GM12878 (cell line): ENCODE results near the gene PGBD5. TPM values are rescaled to one million over a fixed set of nuclear protein-coding genes. Genes with fewer than 3 reads are reported as not detected.

ENCODE experiments used
- ATAC-seq: fragments of 200-7000 bp; cut with Tn5 transposase; 3 replicates; pipeline ENCODE4 v1.9.1; 2020; ENCODE audit warnings: mild to moderate bottlenecking, moderate library complexity
- BruUV-seq: library from RNA; stranded (reverse); fragments of 400-500 nt; replicated peaks from 2 replicates; lab custom pipeline; 2021; lab: Mats Ljungman, UMichigan
- CTCF ChIA-PET: fragments of 300-600 bp; sonication (Branson Sonifier 250); formaldehyde crosslinking; extraction: SDS; loops from one replicate; lab custom pipeline; 2021; ENCODE audit warnings: inconsistent platforms; lab: Yijun Ruan, JAX
- POLR2A ChIA-PET: fragments of 350-600 bp; formaldehyde crosslinking; extraction: SDS; loops from one replicate; lab custom pipeline; 2021; ENCODE audit warnings: inconsistent platforms; lab: Charles Lee
- RAD21 ChIA-PET: fragments of 300-600 bp; sonication (Branson Sonifier 250); formaldehyde crosslinking; loops from one replicate; lab custom pipeline; 2023; ENCODE audit warnings: antibody characterized with exemption; ENCODE audit not compliant: unreplicated experiment; lab: Charles Lee
- SMC1A ChIA-PET: fragments of 300-600 bp; sonication (Branson Sonifier 250); formaldehyde crosslinking; loops from one replicate; lab custom pipeline; 2023; ENCODE audit not compliant: unreplicated experiment, uncharacterized antibody; lab: Charles Lee
- DNase-seq: peaks from one replicate; pipeline ENCODE4 v3.0.0-alpha.2; 2011; ENCODE audit warnings: low read depth, low spot score
- FAIRE-seq: peaks from 3 replicates; lab custom pipeline; 2011; peaks lifted over from hg19 to GRCh38; lab: Jason Lieb, UNC
- H2AFZ ChIP-seq: 2 replicates; pipeline ENCODE4 v1.6.0; 2011; ENCODE audit warnings: low read depth, low read length, control low read depth; ENCODE audit not compliant: control insufficient read depth
- H3K27ac ChIP-seq: 2 replicates; pipeline ENCODE4 v1.5.1; 2011; ENCODE audit warnings: control low read depth; ENCODE audit not compliant: control insufficient read depth, insufficient read depth
- H3K27me3 ChIP-seq, 2 experiments: replicated peaks in 1 of 2; 2 replicates each; pipeline versions ENCODE4 v1.6.0 to v1.6.1; 2011; ENCODE audit warnings: low read length in 1 of 2; ENCODE audit not compliant: control insufficient read depth in 2 of 2, insufficient read depth in 2 of 2
- H3K36me3 ChIP-seq, 2 experiments: 2 replicates each; pipeline ENCODE4 v1.5.1; 2011; ENCODE audit warnings: low read length in 1 of 2; ENCODE audit not compliant: control insufficient read depth in 2 of 2, insufficient read depth in 2 of 2
- H3K4me1 ChIP-seq: 2 replicates; pipeline ENCODE4 v1.6.1; 2011; ENCODE audit warnings: mild to moderate bottlenecking, low read length, moderate library complexity, mixed read lengths; ENCODE audit not compliant: control insufficient read depth, insufficient read depth
- H3K4me2 ChIP-seq: 2 replicates; pipeline ENCODE4 v1.6.0; 2011; ENCODE audit warnings: control low read depth; ENCODE audit not compliant: control insufficient read depth, insufficient read depth
- H3K4me3 ChIP-seq: fragments of 200-600 bp; sonication (generic); 2 replicates; pipeline ENCODE4 v1.5.1; 2016
- H3K79me2 ChIP-seq: 2 replicates; pipeline ENCODE4 v1.6.0; 2011; ENCODE audit warnings: low read length; ENCODE audit not compliant: control insufficient read depth, insufficient read depth
- H3K9ac ChIP-seq: 2 replicates; pipeline ENCODE4 v1.8.0; 2011; ENCODE audit warnings: low read length, control low read depth, mixed read lengths; ENCODE audit not compliant: control insufficient read depth, insufficient read depth
- H3K9me3 ChIP-seq: replicated peaks from 3 replicates; pipeline ENCODE4 v1.5.1; 2011; ENCODE audit warnings: mild to moderate bottlenecking, low read length; ENCODE audit not compliant: control insufficient read depth, insufficient read depth
- H4K20me1 ChIP-seq: 2 replicates; pipeline ENCODE4 v1.6.0; 2011; ENCODE audit not compliant: control insufficient read depth, insufficient read depth
- CBX3 ChIP-seq: fragments of 200-600 bp; sonication (generic); IDR thresholded peaks from 2 replicates; pipeline ENCODE4 v1.6.1; 2016; ENCODE audit warnings: low read depth, borderline replicate concordance
- EED ChIP-seq: sonication (generic); IDR thresholded peaks from 2 replicates; pipeline ENCODE4 v1.6.1; 2016; ENCODE audit warnings: antibody characterized with exemption, low read depth
- EP300 ChIP-seq, 2 experiments: fragments of 150-350 bp in 1 of 2; IDR thresholded peaks; 2 replicates each; pipeline ENCODE4 v1.6.1; 2011 to 2012; ENCODE audit warnings: low read depth in 2 of 2, low read length in 2 of 2, borderline replicate concordance in 1 of 2, improper control_type of control experiment in 1 of 2, inconsistent platforms in 1 of 2; ENCODE audit not compliant: control insufficient read depth in 1 of 2
- HDAC2 ChIP-seq: fragments of 200-600 bp; sonication (generic); IDR thresholded peaks from 2 replicates; pipeline ENCODE4 v1.6.1; 2017
- KAT2A ChIP-seq: conservative IDR thresholded peaks from 2 replicates; pipeline ENCODE4 v1.6.1; 2011; ENCODE audit warnings: low read depth, low read length; ENCODE audit not compliant: control insufficient read depth
- MYB ChIP-seq: fragments of 150-350 bp; IDR thresholded peaks from 2 replicates; pipeline ENCODE4 v1.6.1; 2014; ENCODE audit warnings: mild to moderate bottlenecking, low read depth, low read length, borderline replicate concordance
- NFYA ChIP-seq: IDR thresholded peaks from 2 replicates; pipeline ENCODE4 v1.6.1; 2011; ENCODE audit warnings: low read depth, mild to moderate bottlenecking, low read length, improper control_type of control experiment, borderline replicate concordance
- RB1 ChIP-seq: fragments of 450-650 bp; formaldehyde crosslinking; IDR thresholded peaks from 2 replicates; pipeline ENCODE4 v1.6.1; 2017; ENCODE audit warnings: mild to moderate bottlenecking, borderline replicate concordance
- TCF3 ChIP-seq: IDR thresholded peaks from 2 replicates; pipeline ENCODE4 v1.6.1; 2012; ENCODE audit warnings: low read depth, mild to moderate bottlenecking, low read length, borderline replicate concordance; ENCODE audit not compliant: insufficient read depth
- YBX1 ChIP-seq: fragments of 450-650 bp; IDR thresholded peaks from 2 replicates; pipeline ENCODE4 v1.6.1; 2016; ENCODE audit warnings: antibody characterized with exemption
- ZNF622 ChIP-seq: fragments of 450-650 bp; IDR thresholded peaks from 2 replicates; pipeline ENCODE4 v1.6.1; 2017; ENCODE audit warnings: mild to moderate bottlenecking, inconsistent platforms
- WGBS: methylation state at CpG from one replicate; pipeline ENCODE4 v1.1.6; 2016; ENCODE audit warnings: low lambda C conversion rate; ENCODE audit not compliant: insufficient replicate concordance, insufficient coverage; ENCODE audit errors: missing lambda C conversion rate; 5-methylcytosine and 5-hydroxymethylcytosine counted together
- in situ Hi-C: fragments of 300-500 bp; cut with MboI; formaldehyde crosslinking; loops from 9 replicates; pipeline ENCODE4 v1.14.3; 2018; ENCODE audit warnings: mixed read lengths
- intact Hi-C: fragments of 100-400 bp; cut with micrococcal nuclease; formaldehyde crosslinking; loops from one replicate; pipeline ENCODE4 v1.14.2; 2022; ENCODE audit not compliant: unreplicated experiment
- polyA plus RNA-seq, 11 experiments: library from polyadenylated mRNA; depleted of rRNA in 4 of 11; unstranded in 6 of 11; stranded (reverse) in 5 of 11; fragments of >200 nt; fragmentation: Nextera tagmentation in 4 of 11; fragmentation: Illumina TruSeq in 1 of 11; extraction: Ambion mirVana in 4 of 11; extraction: Trizol in 1 of 11; gene quantifications; 1 replicate in 1 of 11; 2 replicates in 10 of 11; pipeline versions ENCODE4 v1.2.1 to v1.2.3, GENCODE V29; 2011 to 2016; ENCODE audit warnings: inconsistent platforms in 2 of 11, missing spikeins in 2 of 11, low read depth in 1 of 11
- total RNA-seq, 4 experiments: library from RNA; depleted of rRNA in 3 of 4; stranded (reverse); fragments of >200 nt in 3 of 4; fragmentation: Illumina TruSeq in 1 of 4; extraction: Trizol in 1 of 4; gene quantifications; 2 replicates each; pipeline versions ENCODE4 v1.2.1 to v1.2.3, GENCODE V29; 2013 to 2021
- TF ChIP-seq, protein P1 (sequence below): fragments of 450-650 bp; IDR thresholded peaks from 2 replicates; pipeline ENCODE4 v1.6.1; 2017; ENCODE audit warnings: low read depth, mild to moderate bottlenecking, moderate library complexity

The PGBD5 gene
- total and polyA plus RNA-seq, 10 of the 15 experiments (the other 5 are each of a cell fraction or from before 2014, with no cell fraction given), result 0.03 TPM; not detected in 9

DNA sequence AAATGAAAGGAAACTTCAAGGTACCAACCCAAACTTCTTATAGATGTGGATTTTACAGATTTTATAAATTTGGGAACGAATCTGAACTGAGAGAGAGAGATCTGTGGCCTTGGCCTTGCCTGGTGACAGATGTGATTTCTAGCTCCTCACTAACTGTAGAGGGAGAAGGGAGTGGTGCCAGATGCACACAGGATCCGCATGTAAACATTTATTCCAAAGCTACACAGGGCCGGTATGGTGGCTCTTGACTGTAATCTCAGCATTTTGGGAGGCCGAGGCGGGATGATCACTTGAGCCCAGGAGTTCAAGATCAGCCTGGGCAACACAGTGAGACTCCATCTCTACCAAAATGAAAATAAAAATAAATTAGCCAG lies 77.1 kb downstream of the PGBD5 start:
- FAIRE-seq, result no peak
- no peak for ATAC-seq
- SMC1A ChIA-PET, result interaction anchor here (0.9 kb wide), 1 partner anchor 547 kb away, joined by 5 read pairs; no protein-coding TSS in a partner anchor
- DNase-seq, result no peak
- Histone ChIP-seq H4K20me1 (no peaks in the 10 kb centered on the region), H2AFZ (no peak overlapping the region), H3K4me2 (no peak overlapping the region), H3K4me3 (no peak overlapping the region), H3K36me3 (no peaks in the 10 kb centered on the region), H3K27ac (no peak overlapping the region), H3K79me2 (no peaks in the 10 kb centered on the region), H3K9me3 (no peaks in the 10 kb centered on the region), H3K9ac (no peak overlapping the region), H3K4me1 (no peaks in the 10 kb centered on the region), H3K27me3 (peaks cover 0 to 8% of the 10 kb centered on the region in 2 experiments; a peak in 3 of 4 replicates)
- no TSS peak for BruUV-seq
- RAD21 ChIA-PET, result no interaction called here
- CTCF ChIA-PET, result no interaction called here
- POLR2A ChIA-PET, result no interaction called here
- in situ Hi-C loops (no loop called here), intact Hi-C loops (no loop called here)
- WGBS, result 10% methylated on average over 5 of the region's 5 CpGs
- no peak for TF ChIP-seq RB1

DNA sequence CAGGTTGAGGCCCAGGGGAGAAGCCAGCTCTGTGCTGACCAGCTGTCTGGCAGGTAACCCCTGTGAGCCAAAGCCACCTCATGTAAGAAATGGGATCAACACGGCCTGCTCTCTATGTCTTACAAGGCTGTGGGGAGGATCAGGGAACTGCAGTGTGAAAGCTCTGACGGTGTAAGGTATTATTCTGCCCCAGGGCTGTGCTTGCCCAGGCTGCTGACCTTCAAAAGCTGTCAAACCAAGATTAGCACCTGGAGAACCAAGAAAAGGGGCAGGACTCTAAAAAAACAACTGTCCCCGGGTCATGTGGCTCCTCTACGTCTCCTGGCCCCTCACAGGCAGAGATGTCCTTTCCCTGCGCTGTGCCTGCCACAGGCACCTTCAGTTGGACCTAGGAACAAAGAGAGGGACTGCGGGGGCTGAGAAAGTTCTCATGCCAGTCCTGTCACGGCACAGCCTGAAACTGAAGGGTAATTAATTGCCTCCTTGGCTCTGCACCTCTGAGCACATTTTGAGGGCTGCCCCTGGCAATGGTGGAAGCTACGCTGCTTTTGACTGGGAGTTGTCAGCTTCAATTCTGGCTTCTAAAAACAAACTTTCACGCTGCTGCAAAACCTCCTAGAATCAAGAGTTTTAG lies 77.6 kb downstream of the PGBD5 start:
- ChIA-PET SMC1A (interaction anchor here (0.6 to 0.9 kb wide), 2 partner anchors 235 to 548 kb away, joined by 3 to 5 read pairs; no protein-coding TSS in a partner anchor), RAD21 (no interaction called here), CTCF (no interaction called here), POLR2A (no interaction called here)
- Histone ChIP-seq H4K20me1 (no peaks in the 10 kb centered on the region), H3K4me2 (no peak overlapping the region), H3K9ac (no peak overlapping the region), H3K4me3 (no peak overlapping the region), H3K36me3 (no peaks in the 10 kb centered on the region), H2AFZ (no peak overlapping the region), H3K27ac (no peak overlapping the region), H3K9me3 (no peaks in the 10 kb centered on the region), H3K4me1 (no peaks in the 10 kb centered on the region), H3K79me2 (no peaks in the 10 kb centered on the region), H3K27me3 (peaks cover 0 to 8% of the 10 kb centered on the region in 2 experiments; a peak in 3 of 4 replicates)
- FAIRE-seq (no peak), DNase-seq (no peak), ATAC-seq (no peak)
- intact Hi-C loops (no loop called here), in situ Hi-C loops (no loop called here)
- BruUV-seq, result no TSS peak
- WGBS, result 9% methylated on average over 9 of the region's 9 CpGs
- TF ChIP-seq EP300 (IDR thresholded peaks at IDR 0.05; ENCODE audit: borderline replicate concordance in 1 of 2, control insufficient read depth in 1 of 2, low read depth in 2 of 2, low read length in 2 of 2) (no peak), HDAC2 (no peak), KAT2A (no peak), EED (no peak), TCF3 (no peak), NFYA (no peak), ZNF622 (no peak), CBX3 (no peak), MYB (no peak), YBX1 (no peak)
- TF ChIP-seq, protein P1, sequence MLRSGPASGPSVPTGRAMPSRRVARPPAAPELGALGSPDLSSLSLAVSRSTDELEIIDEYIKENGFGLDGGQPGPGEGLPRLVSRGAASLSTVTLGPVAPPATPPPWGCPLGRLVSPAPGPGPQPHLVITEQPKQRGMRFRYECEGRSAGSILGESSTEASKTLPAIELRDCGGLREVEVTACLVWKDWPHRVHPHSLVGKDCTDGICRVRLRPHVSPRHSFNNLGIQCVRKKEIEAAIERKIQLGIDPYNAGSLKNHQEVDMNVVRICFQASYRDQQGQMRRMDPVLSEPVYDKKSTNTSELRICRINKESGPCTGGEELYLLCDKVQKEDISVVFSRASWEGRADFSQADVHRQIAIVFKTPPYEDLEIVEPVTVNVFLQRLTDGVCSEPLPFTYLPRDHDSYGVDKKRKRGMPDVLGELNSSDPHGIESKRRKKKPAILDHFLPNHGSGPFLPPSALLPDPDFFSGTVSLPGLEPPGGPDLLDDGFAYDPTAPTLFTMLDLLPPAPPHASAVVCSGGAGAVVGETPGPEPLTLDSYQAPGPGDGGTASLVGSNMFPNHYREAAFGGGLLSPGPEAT, result no peak
